ENCODE results near the gene KIF26A.
"Not testable (repeated sequence)": the region's sequence is repeated elsewhere in the genome, so short reads cannot be mapped to it uniquely, and the experiment has no call there.

Gene KIF26A

GRCh38 chr14:104225278-104226190, 87.1 kb downstream of the KIF26A start:
- DNase-seq: not testable (repeated sequence)

DNA sequence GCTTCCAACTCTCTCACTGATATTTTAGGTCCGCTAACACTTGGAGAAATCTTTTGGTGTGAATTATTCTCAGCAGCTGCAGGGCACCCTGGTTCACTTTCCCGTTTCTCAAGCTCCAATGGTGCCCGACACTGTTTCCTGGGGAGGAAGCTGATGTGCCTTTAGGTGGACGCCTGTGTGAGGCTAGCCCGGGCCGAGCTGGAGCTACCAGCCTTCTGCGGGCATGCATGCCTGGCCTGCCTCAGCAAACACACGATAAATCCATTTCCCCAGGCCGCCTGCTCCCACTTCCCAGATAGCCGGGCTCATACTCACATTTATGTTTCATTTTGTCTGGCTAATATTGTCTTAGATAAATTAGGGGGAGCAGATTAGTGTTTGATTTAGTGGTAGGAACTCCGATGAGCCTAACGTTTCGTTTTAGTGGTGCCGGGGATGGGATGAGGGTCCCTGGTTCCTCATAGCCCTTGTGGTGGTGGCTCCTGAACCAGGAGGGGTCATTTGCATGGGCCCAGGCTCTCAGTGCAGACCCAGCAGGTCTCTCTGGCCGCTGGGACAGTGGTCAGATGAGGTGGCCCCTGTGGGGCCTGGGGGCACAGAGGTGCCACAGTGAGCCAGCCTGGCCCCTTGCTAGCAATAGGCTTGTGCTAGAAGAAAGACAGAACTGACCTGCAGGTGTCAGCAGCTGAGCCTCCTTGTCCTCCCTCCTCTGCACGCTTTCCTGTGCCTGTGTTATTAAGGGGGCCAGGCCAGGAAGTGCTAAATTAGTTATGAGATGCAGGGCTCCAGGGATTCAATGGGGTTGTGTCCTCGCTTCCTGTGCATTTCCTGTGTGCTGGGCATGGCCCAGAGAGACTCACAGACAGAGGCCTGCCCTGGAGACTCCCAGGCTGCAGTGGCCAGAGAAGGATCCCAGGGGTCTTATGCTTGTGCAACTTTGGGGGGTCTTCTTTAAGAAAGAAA, 88.3 kb downstream of the KIF26A start:
- DNase-seq: no peak

GRCh38 chr14:104227806-104228205, 89.4 kb downstream of the KIF26A start:
- DNase-seq: no peak

- no peak for DNase-seq
Measured at GRCh38 chr14:104228221-104228620, 89.8 kb downstream of the KIF26A start.

GRCh38 chr14:104228716-104229533, 90.5 kb downstream of the KIF26A start:
- DNase-seq: no peak

- no peak for DNase-seq
Measured at GRCh38 chr14:104229534-104230055, 91.2 kb downstream of the KIF26A start.

DNA sequence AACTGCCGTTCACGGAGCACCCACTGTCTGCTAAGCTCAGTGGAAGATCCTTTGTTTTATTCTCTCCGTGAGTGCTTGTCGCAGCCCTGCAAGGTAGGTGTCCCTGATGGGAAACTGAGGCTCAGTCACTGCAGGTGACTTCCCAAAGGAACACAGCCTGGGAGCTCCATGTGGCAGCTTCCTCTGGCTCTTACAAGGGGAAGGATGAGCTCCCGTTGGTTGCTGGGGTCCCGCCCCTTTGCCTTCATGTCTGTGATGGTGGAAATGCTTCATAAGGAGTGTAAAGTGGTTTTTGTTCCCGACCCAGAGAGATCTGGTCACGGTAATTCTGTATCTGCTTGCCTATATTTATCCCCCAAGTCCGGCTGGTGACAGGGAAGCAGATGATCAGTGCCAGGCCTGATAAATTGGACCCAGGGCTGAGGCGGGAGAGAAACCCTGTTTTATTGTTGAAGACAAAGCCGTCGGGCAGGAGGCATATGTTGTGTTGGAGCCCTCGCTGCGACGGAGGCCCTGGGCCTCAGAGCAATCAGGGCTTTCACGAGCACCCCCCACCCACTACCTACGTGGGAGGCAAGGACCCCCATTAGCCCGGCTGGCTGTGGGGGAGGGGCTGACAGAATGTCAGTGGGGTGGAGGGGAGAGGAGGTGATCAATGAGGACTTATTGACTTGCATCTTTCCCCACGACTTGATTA, 91.9 kb downstream of the KIF26A start:
- DNase-seq: no peak
